NCI-H524 treated with DMSO at 0.1 percent for 48 hours (cell line): Measurements from ENCODE around the gene SRGAP1.
A peak's percentile ranks its signal among the peaks of the same experiment; 100 is the strongest.
"Not testable (repeated sequence)": the region's sequence is repeated elsewhere in the genome, so short reads cannot be mapped to it uniquely, and the experiment has no call there.

Experiments
- DNase-seq: peaks from one replicate; lab custom pipeline; 2025; lab: John Stamatoyannopoulos, UW

The SRGAP1 gene

GRCh38 chr12:63869656-63870055 is 25.2 kb downstream of the SRGAP1 start:
- no peak for DNase-seq

DNA sequence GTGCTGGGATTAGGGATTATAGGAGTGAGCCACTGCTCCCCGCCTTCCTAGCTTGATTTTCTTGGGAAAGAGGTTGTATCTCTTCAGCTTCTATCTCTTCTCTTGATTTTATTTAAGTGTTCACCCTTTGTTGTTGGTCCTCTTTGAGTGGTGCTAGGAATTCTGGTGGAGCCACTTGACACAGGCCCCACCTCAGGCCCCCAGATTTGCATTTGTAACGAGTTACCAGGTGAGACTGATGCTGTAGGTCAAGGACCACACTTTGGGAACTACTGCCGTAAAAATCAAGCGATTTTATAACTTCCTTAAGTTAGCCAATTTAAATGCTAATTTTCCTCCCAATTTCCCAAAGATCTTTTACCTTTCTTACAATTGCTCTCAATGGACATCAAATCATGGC is 26.3 kb downstream of the SRGAP1 start:
- no peak for DNase-seq

- DNase-seq, result no peak
Observed at GRCh38 chr12:63874897-63875480, 30.5 kb downstream of the SRGAP1 start.

DNA sequence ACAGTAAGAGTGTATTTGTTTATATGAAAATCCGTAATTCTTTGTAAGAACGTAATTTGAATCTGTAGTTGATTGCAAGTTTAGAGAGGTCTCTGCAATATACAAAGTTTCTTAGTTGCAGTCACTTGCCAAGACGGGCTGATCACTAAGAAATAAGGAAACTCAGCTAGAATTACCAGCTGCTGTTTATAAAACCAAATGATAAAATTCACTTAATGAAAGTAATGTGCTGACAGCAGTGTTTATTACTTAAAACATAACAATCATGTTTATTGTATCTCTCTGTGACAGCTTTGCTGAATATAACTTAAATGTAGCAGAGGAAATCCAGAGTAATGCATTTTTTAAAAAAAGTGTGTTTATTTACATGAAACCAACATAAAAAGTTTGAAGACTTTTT is 31.2 kb downstream of the SRGAP1 start:
- DNase-seq, result no peak

GRCh38 chr12:63876980-63877379 is 32.5 kb downstream of the SRGAP1 start:
- no peak for DNase-seq

DNA sequence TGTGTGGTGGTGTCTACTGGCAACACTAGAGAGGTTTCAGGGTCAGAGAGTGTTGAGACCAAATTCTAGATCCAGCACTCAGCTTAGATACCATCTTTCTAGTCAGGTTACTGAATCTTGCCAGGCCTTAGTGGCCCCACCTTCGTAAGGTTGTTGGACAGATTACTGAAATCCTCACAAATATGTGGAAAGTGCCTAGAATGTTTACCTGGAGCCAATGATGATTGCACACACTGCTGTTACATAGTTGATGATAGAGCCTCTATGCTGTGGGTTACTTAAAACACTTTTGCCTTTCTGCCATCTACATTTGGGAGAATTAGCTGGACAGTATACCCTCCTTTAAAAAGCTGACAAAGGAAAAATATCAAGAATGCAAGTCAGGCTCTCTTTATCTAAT is 33.2 kb downstream of the SRGAP1 start:
- DNase-seq, result no peak

- DNase-seq, result not testable (repeated sequence)
Observed at GRCh38 chr12:63880235-63880634, 35.7 kb downstream of the SRGAP1 start.

GRCh38 chr12:63880742-63881263 is 36.3 kb downstream of the SRGAP1 start:
- no peak for DNase-seq

DNA sequence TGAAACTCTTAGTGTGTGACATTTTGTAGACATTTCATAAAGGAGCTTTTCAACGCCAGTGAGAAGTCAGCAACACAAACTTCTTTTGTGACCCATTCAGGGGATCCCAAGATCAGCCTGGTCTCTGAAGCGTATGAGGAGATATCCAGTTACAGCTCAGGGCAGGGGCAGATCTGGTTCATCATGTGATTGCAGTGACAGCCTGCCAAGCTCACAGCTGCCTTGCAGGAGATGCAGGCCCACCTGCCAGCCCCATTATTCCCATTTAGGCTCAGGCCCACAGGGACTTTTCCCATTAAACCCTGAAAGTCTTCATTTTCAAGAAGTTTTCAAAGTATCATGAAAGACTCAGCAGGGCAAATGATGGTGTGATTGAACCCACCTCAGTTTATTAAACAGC is 38.3 kb downstream of the SRGAP1 start:
- DNase-seq, result peak; percentile 70

GRCh38 chr12:63885401-63885800 is 40.9 kb downstream of the SRGAP1 start:
- DNase-seq, result no peak

DNA sequence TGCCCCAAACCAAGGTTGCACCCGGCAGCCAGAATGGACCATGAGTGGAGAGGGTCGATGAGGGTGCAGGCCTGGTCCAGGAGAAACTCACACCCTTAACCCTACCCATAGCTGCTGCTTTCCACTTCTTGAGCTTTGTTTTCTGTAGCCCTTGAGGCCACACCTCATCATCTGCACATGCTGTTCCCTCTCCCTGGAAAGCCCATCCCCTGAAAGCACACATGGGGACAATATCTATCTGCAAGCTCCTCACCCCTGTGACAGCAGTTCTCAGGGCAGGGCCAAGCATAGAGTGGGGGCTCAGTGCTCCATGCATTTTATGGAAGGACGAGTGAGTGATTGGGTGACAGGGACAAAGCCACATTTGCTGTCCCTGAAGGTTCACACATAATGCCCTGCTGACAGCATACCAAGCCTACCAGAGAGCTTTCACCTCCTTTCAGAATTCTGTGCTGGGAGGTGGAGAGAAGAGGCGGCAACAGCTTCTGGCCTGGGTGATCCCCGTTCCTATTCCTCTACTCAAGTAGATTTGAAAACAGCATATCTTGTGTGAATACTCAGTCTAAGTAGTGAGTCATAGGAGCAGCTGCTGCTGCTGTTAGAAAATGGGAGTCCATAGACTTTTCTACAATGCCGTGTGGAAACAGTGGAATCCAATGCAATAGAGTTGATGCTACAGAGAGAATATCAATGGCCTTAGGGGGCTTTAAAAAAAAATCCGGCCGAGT is 44.6 kb downstream of the SRGAP1 start:
- DNase-seq, result no peak

GRCh38 chr12:63889721-63890509 is 45.4 kb downstream of the SRGAP1 start:
- DNase-seq, result no peak

- no peak for DNase-seq
Observed at GRCh38 chr12:63893170-63893569, 48.7 kb downstream of the SRGAP1 start.

DNA sequence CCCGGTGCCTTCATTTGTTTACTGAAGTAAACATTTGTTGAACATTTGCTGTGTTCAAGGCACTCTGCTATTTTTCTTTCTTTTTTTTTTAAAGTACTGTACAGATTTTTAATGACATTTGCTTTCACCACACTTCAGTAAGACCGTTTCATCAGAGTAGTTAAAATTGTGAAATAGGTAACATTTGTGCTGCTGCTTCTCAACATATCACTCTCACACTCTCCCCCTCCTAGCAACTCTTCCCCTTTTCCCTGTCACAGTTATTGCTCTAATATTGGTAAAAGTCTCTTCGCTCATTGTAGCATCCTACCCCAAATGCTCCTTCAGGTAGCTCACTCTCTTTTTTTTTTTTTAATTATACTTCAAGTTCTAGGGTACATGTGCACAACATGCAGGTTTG is 49.6 kb downstream of the SRGAP1 start:
- DNase-seq, result no peak

DNA sequence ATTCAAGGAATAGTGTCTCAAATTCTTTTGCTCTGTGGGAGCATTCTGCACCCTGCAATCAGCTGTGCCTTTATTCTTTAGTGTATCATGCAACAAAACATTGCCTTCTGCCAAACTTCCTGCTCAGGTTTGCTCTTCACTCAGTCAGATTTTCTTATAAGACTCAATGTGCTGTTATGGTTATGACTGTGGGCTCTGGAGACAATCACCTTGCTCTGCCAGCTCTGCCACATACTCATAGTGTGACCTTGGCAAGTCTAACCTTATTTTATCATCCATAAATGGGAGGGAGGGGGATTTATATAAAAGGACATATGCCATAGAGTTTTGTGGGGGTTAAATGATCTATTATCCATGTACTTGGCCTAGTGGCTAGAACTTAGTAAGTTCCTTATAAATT is 51.3 kb downstream of the SRGAP1 start:
- DNase-seq, result no peak

DNA sequence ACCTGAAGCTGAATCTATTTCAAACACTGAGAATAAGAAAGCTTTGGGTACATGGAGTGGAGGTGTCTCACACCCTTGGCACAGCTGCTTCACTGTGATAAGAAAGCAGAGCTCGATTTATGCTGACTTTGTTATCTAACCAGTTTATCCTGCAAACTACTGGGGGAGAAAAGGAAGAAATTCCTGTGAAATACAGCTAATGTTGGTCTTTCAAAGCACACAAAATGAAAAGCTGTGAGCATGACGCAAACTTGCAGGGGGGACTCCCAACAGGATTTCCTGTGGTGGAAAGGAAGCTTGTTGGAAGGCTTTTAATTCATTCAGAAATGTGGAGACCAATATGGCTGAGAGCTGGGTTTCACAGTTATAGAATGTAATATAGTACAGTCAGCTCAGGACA is 53.4 kb downstream of the SRGAP1 start:
- DNase-seq, result no peak

DNA sequence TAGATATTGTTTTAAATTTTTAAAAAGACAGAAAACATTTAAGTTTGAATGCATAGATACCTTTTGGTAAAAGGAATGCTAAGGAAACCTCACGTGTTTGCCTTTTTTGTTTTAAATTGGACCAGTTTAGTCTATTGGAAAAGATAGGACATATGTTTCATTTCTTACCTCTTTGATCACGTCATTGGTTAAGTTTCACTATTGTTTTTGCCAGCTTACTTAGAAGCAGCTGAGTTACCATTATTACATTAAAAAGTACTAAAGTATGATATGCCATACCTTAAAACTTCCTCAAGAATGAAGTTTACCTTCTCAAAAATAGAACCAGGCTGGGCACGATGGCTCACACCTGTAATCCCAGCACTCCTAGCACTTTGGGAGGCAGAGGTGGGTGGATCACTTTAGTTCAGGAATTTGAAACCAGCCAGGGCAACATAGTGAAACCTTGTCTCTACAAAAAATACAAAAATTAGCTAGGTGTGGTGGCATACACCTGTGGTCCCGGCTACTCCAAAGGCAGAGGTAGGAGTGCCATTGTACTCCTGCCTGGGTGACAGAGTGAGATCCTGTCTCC is 54.4 kb downstream of the SRGAP1 start:
- no peak for DNase-seq

GRCh38 chr12:63899396-63899795 is 54.9 kb downstream of the SRGAP1 start:
- no peak for DNase-seq

DNA sequence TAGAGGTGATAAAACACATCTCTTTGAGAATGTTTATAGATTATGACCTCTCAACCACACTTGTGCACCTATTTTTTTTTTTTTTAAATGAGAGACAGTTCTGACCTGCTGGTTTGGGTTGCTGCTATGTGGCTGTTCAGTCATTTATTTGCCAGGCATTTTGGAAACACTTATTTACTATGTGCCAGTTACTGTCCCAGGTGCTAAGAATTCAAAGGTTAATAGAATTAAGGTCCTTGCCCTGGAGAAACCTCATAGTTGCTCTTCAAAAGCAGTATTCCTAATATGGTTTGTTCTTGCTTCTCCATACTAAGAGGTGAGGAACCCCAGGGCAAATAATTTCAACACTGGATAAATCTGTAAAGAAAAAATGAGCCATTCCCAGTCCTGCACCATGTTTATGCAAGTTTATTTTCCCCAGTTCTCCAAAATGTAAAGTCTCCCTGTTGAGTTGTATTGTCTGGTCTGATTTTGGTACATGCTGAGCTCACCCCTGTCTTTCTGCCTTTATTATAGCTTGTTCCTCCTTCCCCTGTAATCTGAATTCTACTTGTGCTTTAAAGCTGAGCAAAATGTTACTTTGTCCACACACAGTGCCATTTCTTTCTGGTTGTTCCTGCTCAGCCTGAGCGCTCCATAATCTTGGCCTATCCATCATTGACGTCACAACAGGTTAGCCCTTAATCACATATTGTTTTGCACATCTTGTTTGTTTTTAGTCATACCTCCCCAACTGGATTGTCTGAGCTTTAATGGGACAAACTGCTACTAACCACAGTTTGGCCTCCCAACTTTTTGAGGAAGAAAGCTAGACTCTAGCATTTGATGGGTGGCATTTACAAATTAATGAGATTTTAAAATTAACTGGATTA is 56.7 kb downstream of the SRGAP1 start:
- DNase-seq, result no peak

DNA sequence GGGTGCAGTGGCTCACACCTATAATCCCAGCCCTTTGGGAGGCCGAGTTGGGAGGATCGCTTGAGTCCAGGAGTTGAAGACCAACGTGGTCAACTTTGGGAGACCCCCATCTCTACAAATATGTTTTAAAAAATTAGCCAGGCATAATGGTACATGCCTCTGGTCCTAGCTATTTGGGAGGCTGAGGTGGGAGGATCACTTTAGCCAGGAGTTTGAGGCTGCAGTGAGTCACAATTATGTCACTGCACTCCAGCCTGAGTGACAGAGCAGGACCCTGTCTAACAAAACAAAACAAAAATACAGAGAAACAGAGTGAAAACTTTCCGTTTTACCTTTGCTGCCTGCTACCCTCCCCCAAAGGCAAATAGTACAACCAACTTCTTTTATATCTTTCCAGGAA is 60.2 kb downstream of the SRGAP1 start:
- DNase-seq, result no peak

GRCh38 chr12:63905544-63905943 is 61.0 kb downstream of the SRGAP1 start:
- DNase-seq, result no peak

DNA sequence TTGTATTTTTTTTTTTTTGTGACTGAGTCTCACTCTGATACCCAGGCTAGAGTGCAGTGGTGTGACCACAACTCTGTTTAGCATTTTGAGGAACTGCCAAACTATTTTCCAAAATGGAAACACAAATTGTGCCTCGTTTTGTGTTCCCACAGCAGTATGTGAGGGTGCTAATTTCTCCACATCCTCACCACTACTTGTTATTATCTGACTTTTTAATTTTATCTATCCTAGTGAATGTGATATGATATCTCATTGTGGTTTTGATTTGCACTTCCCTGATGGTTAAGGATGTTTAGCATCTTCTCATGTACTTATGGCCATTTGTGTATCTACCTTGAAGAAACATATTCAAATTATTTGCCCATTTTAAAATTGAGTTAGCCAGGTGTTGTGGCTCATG is 62.4 kb downstream of the SRGAP1 start:
- no peak for DNase-seq
